Raji (cell line): ENCODE measurements around the gene GINS1.
A peak's percentile ranks its signal among the peaks of the same experiment; 100 is the strongest.

Source experiments
- POLR2A ChIP-seq: IDR thresholded peaks from 2 replicates; pipeline ENCODE4 v1.6.1; 2011; ENCODE audit warnings: low read depth, low read length, control low read depth; ENCODE audit not compliant: insufficient read depth

Gene GINS1

DNA sequence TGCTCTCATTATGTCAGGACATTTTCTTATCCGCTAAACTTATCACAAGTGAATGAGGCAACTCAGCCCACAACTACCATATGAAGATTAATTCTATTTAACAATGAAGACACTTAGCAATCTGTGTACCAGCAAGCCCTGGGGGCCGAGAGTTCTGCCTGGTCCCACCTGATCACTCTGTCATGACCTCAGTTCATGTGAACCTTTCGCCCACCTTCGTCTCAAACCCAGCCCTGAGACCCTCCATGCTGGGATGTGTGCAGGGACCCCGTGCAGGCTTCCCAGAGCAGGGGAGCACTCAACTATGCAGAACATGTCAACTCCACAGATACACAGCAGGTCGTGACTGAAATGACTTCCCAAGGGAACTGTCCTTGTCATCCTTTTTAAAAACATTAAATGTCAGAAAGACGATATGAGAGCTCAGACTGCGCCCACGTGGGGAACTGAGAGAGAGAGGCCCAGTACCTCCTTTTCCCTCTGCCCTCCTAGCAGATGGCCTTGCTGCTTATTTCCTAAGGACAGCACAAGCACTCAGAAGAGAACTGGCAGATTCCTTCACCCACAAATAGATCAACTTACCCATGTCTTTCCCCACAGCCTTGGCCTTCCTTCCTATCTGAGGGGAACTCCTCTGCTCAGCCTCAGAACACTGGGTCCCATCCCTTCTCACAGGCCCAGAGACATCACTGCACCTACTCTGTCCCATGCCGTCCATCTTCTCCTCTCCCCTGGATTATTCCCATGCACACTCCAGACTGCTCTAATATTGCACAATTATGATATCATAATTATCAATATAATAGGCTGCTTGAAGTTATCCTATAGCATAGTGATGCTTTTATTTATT lies 28.4 kb upstream of the GINS1 start:
- no peak for TF ChIP-seq POLR2A

DNA sequence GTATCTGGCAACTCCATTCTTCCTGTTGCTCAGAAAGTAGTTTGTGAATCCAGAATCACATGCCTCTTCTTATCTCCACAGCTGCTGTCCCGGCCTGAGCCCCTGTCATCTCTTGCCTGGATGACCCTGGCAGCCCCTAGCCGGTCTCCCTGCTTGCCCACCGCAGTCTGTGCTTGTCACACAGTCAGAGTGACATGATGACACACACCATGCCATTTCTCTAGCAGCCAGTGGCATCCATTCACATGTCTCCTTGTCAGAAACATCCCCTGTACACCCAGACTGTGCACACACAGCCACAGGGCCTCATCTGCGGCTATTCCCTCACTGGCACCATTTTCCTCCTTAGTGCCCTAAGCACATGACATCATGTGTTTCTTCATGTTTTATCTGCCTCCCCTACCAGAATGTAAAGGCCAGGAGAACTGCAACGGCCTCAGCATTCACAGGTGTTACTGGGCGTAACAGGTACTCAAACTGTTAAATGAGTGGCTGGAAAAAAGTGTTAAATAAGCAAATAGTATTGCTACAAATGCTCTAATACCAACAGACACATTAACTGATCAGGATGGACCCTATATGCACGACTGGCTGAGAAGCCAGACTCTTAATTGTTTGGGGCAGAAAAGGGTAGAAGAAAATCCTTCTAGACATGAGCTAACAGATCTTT lies 26.4 kb upstream of the GINS1 start:
- no peak for TF ChIP-seq POLR2A

DNA sequence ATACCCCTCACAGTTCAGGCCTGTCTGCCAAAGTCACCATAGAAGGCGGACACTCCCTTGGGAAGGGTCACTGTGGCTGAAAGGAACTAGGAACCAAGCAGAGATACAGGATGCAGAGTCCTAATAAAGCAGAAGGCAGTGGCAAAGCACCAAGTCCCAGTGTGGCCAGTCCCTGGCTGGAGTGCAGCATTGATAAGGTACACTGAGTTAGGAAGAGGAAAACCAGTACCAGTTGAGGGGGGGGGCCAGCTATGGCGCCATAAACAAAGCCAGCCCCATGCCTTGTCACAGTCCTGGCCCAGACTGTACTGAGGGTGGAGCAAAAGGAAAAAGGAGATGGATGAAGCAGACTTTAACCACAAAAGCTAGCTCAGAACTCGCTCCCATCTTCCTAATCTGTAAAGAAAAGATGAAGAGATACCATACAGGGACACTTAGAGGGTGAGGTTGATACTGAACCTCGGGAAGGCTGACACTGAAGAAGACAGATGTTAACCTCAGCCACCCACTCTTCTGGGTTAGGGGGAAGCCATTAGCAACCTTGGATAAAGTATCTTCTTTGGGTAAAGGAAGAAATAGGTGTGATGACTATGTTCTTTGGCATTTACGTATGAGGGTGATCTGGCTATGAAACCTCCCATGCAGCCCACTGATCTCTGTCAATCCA lies 24.6 kb upstream of the GINS1 start:
- no peak for TF ChIP-seq POLR2A

DNA sequence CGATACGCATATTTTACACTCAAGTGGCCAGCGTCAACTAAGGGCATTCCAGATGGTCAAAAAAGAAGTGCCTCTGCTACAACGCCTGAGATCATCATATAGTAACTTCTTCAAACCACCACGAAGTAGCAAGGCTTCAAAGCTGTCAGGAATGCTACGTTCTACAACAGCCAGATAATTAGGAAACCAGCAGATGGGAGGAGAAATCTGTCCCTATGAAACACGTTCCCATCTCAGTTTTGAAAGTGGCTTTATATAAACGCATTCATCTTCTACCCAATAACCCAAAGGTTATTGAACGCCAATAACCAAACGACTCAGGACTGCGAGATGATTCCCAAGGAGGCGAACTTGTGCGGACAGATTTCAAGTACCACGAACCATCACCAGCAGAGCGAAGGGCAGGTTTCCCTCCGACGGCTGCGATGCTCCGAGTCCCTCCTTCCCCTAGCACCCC lies 18.0 kb upstream of the GINS1 start:
- no peak for TF ChIP-seq POLR2A

DNA sequence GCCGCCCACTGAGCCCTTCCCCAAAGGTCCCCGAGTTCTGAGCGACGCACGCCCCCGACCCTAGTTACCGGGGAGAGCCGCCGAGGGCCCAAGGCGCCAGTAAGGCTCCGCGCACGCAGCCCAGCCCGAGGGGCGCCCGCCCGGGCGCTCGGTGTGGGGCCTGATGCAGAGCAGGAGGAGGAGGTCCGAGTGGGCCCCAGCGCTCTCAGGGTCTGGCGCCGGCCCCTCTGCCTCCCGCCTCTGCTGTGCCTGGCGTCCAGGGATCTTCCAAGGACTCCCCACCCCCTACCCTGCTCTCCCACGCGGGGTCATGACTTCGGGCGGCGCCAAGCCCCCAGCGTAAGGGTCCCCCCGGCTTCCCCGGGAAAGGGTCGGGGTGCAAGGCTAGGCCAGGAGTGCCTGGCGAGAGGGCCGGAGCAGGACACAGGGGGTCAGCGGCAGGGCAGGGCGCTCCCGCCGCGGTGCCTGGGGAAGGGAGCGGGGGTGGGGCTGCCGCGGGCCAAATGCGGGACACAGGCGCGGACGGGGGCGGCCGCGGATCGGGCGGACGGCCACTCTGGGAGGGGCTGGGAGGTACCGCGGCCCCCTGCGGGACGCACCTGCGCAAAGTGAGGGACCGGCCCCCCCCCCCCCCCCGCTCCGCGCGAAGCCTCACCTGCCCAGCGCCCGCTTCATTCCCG lies 17.5 kb upstream of the GINS1 start:
- no peak for TF ChIP-seq POLR2A

DNA sequence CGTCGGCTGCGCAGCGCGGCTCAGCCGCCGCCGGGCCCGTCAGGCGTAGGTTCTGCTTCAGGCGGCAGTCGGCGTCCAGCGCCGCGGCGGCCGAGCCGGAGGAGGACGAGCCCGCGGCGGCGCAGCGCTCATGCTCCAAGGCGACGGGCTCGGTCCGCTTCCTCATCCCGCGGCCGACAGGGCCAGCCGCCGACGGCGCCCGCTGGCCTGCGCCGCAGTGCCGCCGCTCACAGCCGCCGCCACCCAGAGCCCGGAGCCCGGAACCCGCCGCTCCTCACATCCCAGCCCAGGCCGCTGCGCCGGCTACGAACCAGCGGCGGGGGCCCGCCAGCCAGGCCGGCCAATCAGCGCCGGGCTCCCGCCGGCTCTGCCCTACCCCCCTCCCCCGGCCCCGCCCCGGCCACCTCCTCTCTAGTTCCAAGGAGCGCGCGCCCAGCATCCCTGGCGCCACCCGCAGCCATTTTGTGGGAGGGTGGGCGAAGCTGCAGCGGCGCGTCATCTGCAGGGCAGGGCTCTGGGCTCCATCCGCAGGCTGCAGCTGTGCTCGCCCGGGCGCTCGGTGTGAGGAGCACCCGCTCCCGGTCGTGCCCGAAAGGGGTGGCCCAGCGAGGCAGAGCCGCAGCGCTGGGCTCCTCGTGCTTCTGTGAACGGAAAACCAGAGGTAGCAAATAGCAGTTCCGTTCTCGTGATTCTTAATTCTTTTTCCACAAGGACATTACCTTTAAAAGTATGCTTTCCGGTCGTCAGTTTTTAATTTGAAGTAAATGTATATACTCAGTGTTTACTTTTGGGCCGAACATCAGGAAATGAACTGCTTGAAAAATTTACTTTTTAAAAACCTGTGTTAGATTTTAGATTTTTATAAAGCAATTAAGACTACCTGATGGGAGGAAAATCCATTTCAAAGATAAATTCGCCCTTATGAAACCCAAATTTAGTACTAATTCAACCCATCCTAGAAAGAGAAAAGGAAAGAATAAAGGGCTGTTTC lies 16.6 kb upstream of the GINS1 start, which contains the start of gene ABHD12:
ABHD12 (minus strand) TSS at position 298 of the 991 bp plus-strand sequence; CDS start at position 166, 132 bp downstream.
- peak; percentile 94 for TF ChIP-seq POLR2A

DNA sequence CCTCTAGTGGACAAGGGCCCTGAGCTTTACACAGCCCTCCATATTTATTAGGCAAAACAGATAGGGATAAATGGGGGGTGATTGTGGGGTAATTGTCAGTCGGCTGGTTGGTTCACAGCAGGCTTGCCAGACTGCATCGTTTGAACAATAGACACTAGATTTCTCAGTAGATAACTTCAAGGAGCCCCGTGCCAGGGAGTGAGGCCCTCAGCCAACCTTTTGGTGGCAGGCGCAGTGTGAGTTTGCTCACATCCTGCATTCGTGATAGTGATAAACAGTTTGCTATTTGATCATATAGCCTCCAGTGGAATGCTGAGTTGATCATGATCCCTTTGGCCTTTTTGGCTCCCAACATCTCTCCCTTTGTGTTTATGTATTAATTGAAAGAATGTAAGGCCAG lies 13.2 kb upstream of the GINS1 start:
- TF ChIP-seq POLR2A = no peak

DNA sequence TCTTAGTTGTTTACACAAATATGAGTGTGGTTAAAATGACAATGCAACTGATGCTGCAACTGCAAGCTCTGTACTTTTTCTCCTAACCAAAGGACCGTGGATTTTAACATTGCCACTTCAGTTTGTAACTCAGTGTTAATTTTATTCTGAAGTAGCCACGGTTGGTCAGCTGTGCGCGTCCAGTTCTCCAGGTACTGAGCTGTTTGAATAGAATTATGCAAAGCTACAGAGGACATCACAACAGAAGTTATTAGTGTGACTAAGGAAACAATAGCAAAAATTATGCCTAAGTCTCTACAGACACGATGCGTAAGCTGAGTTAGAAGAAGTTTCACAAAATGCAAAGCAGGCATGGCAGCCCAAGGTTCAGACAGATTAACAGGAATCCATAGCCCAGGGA lies 12.5 kb upstream of the GINS1 start:
- TF ChIP-seq POLR2A = no peak

DNA sequence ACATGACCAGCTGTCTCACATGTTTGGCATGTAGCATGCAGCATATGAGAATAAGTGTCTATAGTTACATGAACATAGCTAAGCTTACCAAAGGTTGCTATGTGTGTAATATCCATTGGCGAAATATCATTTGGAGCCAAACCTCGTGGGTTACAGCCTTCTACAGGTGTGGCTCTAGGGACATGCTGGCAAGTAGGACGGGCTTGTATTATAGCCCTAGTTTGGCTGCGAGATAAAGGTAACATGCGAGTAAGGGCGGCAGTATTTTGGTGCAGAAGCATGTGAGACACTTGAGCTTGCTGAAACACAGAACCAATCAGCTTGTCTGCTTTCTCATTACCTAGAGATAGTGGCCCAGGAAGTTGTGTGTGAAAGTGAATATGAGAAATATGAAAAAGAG lies 10.4 kb upstream of the GINS1 start:
- no peak for TF ChIP-seq POLR2A

DNA sequence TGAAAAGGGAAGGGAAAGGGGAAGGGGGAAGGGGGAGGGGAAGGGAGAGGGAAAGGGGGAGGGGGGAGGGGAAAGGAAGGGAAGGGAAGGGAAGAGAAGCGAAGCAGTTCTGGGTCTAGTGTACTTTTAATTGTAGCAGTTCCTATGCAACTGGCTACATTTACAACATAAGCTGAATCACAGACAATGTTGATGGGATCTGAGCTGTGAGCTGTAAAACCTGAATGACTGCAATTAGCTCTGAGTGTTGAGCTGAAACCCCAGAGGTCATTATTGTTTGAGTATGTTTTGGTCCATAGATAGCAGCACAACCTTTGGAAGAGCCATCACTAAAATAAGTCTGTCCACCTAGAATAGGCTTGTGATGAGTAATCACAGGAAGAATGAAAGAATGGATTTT lies 9.7 kb upstream of the GINS1 start:
- TF ChIP-seq POLR2A = no peak

DNA sequence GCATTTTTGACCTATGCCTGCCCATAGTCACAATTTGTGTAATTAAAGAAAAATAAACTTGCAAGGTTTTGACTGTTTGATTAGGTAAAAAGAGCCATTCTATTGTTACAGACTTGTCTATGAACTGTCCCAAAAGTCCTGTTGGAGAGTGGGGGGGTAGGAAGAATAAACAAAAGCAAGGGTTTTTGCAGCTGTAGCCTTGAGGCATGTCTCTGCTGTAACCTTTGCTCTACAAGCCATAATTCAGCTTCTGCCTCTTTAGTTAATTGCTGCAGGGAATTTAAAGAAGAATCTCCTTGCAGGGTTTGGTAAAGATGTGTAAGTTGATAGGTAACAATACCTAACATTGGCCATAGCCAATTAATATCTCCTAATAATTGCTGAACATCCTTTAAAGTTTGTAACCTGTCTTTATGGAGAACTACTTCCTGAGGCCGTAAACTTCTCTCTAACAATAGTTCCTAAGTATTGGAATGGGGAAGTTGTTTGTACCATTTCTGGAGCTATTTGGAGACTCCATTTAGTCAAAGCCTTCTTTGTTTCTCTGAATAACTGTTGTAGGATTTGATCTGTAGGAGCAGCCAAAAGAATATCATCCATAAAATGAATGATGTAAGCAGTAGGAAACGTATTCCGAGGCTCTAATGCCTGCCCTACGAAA lies 9.0 kb upstream of the GINS1 start:
- no peak for TF ChIP-seq POLR2A

DNA sequence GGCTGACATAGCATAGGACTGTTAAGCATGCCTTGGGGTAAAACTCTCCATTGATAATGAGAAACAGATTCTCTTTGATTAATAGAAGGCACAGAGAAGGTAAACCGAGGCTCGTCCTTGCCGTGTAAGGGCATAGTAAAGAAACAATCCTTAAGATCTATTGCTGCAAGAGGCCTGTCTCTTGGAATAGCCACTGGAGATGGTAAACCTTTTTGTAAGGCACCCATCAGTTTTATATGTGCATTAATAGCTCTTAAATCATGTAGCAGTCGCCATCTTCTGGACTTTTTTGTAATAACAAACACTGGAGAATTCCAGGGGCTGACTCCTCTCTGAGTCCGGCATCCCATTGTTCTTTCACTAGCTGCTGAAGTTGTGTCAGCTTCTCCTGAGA lies 8.4 kb upstream of the GINS1 start:
- no peak for TF ChIP-seq POLR2A

DNA sequence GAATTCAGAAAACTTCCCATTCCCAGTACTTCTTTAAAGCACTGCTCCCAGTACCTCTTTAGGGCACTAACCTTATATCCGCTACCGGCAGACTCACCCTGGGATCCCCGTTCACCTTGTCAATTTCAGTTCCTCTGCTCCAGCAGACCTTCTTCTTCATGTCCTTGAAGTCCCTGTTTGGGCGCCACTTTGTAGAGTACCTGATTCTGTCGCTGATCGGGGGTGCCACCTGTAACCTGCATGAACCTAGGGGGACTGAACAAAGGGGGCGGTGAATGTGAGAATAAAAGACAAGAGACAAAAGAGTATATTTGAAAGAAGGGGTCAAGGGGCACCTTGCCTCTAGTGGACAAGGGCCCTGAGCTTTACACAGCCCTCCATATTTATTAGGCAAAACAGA lies 4.9 kb upstream of the GINS1 start:
- no peak for TF ChIP-seq POLR2A

DNA sequence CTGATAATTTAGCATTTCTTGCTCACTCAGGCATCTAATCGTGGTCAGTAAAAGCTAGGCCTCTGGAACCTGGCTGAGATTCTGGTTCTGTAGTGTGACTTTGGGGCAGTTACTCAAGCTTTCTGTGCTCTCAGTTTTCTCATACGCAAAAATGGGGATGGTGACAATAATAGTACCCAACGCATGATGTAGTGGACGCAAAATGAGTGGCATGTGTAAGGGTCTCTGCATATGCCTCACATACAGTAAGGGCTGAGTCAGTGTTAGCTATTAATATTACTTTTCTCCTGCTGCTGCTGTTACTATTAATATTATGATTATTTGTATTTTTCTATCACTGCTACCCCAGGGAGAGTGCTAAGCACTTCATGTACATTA lies 686 bp downstream of the GINS1 start:
- no peak for TF ChIP-seq POLR2A
